GM21528 (cell line): Measurements from ENCODE around the gene TRPM3.

Source experiments
- ATAC-seq: cut with Tn5 transposase; IDR thresholded peaks from one replicate; pipeline ENCODE4 v1.9.1; 2021; ENCODE audit warnings: mild to moderate bottlenecking, moderate library complexity; ENCODE audit not compliant: unreplicated experiment, low FRiP score

Gene TRPM3

DNA sequence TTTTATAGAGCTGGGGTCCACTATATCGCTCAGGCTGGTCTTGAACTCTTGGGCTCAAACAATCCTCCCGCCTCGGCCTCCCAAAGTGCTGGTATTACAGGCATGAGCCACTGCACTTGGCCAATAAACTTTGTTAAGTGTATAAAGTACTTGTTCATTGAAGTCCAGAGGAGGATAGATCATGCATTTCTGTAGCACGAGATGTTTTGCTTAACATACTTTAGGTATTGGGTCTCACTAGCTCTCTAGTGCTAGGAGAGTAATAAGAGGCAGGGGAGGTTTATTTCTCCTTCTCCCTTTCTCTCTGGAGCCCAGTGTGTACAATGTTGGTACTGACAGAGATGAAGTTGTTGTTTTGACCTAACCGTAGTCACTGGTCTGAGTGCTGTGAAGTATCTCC is 581.4 kb downstream of the TRPM3 start:
- no peak for ATAC-seq

DNA sequence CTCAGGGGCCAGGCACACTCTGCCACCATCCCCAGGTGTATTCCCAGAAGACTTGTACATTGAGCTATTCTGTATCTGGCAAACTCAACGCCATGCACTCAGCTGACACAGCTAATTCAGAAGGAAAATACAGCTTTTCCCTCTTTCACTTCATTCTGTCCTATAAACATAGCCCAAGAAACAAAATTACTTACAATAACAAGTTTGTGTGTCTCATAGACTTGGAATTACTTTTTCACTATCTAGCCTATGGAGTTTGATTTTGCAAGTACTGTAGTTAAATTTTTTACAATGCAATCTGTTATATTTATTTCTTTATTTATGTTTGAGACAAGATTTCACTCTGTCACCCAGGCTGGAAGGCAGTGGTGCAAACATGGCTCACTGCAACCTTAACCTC is 581.9 kb downstream of the TRPM3 start:
- ATAC-seq = no peak

DNA sequence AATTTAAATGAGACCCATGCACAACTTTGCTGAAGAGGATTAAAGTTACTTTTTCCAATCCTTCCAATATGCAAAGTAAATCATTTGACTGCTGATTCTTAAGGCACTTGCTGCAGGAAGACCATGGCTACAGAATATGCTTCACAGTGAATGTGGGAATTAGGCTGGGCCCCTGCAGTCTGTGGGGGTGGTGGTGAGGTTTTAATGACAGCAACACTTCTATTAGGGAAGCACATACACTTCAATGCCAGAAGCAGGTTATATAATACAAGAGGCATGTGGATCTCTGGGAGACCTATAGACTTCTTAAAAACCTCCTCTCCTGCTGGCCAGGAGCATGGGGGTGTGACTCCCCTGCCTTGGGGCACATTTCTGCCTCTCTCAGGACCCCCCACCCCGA is 582.4 kb downstream of the TRPM3 start:
- no peak for ATAC-seq

DNA sequence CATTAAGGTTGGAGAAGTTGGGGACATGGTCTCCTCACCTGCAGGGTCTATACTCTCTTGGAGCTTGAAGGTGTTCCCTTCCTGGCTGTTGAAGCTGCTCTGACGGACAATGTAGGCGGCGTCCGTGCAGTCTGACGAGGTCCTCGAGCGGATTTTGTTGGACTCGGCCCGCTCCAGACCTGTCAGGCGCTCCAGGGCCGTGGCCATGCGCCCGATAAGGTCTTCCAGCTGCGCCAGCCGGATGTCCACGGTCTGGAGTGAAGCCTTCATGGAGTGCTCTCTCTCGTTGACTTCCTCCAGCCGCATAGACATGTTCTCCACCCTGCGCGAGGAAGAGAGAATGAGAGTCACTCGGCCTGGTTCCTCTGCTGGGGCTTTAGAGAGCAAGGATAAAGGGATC is 584.3 kb downstream of the TRPM3 start:
- ATAC-seq = no peak

DNA sequence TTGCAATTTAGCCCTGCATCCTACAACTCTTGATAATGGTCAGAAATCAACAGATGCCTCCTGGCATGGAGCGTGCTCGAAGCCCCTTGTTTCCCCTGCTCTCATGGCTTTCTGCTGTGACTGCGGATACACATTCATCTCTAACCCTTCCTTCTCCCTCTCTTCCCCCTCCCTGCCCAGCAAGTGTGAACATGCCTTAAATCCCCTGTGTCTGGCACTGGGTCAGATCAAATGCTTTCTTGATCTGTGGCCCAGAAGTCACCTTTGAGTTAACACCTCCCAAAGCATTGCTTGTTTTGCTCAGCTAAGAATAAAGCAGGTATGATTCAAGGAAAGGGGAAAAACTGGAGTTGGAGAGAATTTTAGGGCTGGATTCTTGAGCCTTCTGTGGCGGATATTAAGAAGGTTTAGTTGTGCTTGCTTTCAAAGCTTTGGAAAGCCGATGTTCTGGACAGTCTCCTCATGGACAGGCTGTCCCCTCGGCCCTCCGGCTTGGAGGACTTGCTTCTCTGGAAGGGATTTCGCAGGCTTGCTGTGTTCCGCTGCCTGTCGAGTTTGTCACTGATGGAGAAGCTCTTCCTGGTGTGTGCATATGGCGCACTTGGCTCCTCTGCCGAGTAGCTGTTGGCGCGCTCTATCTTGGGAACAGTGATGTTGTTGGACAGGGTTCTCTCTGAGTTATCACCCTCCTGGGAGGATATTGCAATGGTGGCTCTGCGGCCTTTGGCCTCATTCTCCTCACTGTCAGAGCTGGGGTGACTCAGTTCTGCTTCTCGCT is 585.7 kb downstream of the TRPM3 start:
- ATAC-seq = no peak

DNA sequence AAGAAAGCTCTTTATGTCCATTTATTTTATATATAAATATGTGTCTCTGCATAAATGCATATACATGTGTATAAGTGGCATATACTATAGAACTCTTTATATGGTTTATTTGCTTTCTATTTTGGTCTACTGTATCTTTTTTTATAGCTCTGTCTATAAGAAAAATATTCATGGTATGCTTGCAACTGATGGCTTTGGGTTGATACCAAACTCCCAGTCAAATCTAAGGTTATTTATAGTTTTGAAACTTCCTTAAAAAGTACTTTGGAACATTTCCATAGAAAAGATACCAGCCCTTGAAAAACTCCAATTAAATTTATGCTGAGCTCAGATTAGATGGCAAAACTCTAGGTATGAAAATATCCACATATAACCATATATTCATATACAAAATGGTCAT is 587.0 kb downstream of the TRPM3 start:
- no peak for ATAC-seq

DNA sequence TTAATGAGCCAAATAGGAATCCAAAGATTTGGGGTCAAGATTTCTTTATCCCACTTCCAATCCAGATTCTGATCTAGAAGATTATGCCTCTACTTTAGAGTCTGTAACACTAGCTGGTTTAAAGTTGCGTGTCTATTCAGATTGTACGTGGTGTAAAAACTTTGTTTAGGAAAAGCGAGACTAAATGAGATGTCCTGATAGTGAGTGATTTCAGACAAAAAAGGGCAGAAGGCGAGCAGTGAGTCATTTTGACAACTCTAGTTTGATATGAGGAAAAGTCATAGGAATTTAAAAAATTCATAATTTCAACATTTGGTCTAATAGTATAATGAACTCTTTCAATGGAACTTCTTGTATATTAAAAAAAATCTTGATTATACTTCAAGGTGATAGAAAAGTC is 587.4 kb downstream of the TRPM3 start:
- no peak for ATAC-seq

DNA sequence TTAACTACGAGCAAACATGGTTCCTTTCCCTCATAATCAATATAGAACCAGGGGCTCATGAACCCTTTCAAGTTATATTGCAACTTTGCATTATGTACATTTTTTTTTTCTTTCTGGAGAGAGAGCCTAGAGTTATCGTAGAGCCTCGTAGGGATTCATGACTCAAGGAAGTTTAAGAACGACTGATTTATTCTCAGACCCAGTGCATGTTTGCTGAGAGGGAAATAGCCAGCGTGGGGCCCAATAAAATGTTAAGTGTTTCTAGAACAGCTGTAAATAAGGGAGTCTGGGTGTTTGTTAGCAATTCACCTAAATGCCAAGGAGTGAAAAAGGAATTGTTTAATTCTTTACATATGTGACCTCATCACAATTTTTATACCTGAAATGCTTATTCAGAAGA is 587.9 kb downstream of the TRPM3 start:
- no peak for ATAC-seq

DNA sequence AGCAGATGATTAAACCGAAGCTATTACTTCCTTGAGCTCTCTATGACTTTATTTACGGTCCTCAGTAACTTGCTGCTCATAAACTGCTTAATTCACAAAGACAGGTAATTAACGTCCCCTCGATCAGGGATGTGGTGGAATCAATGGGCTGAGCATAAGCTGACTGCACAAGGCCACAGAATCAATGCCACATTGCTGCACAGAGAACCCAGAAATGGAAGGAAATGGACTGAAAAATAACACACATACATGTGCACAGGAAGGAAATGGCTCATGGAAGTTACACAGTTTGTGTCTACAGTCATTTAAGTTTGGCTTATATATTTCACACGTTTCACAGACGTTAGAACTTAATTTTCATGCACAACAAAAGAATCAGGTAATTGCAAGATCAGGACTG is 588.7 kb downstream of the TRPM3 start:
- no peak for ATAC-seq

DNA sequence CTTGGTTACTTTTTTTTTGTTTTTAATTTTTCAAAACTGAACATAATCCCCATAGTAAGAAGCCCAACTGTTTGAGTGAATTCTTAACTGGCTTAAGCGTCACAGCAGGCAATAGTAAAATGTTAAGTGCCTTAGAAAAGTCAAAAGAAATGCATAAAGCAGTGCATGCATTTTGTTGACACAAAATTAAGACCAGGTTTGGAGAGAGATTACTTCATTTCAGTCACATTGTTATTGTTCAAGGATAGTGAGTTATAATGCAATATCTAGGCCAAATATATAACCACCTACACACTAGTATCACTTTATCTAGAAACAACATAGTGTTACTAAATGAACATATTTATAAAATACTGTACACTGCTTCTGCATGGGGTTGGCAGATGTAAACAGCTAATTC is 590.1 kb downstream of the TRPM3 start:
- no peak for ATAC-seq

DNA sequence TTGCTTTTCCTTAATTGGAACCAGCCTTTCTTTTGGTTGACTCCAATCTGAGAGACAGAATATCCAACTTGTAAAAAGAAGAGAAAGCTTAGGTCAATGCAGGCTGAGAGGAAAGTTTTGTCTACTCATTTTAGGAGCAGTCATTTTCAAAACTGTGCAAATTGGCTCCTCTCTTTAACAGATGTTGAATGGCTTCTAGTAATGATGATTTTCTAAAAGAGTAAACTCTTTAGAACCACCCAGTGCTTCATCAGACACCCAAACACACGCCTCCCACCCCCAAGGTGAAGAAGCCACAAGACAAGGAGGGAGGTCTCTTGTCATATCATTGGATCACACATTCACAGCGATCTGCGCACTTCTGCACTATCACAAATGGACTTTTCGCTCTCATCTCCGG is 590.7 kb downstream of the TRPM3 start:
- no peak for ATAC-seq

DNA sequence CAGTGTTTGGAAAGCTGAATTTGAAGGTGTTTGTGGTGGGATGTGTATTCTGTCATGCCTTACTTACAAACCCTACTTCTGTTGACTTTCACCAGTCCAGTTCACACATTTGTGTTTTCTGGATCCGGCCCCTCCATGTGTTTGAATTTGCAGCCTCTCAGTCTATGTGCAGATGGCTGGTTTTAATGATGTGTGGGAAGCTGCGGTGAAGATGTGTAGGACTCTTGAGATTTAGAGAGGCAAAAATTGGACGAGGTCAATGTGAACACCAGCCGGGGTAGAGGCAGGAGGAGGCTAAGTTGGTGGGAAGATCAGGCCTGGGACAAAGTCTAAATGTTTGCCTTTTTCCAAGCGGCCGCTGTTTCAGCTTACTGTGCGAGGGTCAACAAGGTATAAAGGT is 591.6 kb downstream of the TRPM3 start:
- ATAC-seq = no peak

DNA sequence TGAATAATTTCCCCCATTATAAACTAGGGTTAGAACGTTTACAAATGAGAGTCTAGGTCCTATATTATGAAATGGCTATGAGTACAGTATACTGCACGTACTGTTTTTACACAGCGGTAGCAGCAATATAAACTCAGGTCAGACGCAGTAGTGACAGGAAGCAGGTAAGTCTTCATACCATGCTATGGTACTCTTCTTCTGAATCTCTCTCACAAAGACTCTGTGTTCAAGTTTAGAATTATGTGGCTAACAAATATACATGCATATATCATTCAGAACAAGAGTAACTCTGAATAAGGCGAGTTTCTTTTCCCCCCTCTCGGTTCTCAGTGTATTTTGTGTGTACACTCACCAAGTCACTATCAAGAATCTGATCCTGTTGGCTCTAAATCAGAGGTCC is 592.0 kb downstream of the TRPM3 start:
- ATAC-seq = no peak

DNA sequence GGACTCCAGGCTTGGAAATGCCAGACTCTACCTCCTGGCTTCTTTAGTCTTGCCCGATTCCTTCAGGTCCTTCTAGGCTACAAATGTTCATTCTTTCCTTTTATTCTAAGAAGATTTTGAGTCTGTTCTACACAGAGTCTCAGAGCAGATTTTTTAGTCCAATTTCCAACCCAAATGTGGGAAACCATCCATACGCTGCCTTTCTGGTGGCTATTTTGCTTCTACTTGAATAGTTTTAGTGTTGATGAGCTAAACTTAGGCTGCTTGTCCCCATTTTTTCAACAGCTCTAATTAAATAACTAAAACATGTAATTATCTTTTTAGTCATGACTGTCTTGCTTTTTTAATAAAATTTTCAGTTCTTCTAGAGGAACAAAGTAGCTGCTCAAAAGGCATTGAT is 594.5 kb downstream of the TRPM3 start:
- no peak for ATAC-seq

DNA sequence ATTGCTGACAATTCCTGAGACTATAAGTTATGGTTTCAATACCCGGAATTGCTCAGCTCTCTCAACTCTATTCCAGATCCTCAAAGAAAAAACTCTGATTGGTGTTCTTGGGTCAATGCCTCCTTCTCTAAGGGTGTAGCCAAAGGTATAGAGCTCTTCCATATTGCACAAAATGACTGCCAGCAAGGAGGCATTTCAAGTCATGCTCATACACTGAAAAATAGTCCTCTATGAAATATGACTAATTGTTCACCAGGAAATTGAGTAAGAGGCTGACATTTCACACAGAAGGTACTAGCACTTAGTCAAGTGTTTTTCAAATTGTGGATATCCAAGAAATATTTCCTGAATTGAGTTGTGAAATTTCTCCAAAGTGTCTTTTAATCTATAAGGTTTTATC is 595.9 kb downstream of the TRPM3 start:
- no peak for ATAC-seq

DNA sequence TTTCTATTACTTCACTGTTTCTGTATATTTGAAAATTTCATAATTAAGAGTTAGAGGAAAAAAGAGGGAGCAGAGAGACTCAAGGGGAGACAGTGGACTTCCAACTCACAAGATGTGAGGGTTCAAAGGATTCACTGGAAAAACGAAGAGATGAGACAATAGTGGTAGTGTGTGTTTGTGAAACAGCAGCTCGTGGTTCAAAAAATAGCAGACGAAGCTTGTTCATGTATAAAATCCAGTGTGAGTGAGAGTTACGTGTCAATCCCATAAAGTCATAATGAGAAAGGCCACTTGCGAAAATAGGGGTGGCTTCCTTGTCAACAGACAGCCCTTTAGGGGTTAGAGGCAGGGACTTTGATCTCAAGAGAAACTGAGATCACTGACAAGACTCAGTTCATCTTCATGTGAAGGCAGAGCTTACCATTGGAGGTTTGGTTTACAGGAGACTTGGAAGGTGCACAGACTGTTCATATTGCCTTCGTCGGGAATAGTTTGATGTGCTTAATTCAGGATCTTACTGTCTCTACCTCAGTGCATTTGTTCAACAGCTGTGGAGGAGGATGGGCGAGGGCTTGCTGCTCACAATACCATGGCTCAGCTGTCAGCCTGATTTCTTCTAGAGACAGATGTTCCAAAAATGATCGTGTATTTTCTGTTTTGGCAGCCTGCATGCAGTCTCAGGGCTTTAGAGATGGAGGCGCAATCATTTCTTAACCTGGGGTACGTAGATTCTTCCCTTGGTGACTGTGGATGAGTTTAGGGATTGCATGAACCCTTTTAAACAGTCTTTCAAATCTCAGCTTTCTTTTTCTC is 601.3 kb downstream of the TRPM3 start:
- peak; percentile 79 for ATAC-seq

DNA sequence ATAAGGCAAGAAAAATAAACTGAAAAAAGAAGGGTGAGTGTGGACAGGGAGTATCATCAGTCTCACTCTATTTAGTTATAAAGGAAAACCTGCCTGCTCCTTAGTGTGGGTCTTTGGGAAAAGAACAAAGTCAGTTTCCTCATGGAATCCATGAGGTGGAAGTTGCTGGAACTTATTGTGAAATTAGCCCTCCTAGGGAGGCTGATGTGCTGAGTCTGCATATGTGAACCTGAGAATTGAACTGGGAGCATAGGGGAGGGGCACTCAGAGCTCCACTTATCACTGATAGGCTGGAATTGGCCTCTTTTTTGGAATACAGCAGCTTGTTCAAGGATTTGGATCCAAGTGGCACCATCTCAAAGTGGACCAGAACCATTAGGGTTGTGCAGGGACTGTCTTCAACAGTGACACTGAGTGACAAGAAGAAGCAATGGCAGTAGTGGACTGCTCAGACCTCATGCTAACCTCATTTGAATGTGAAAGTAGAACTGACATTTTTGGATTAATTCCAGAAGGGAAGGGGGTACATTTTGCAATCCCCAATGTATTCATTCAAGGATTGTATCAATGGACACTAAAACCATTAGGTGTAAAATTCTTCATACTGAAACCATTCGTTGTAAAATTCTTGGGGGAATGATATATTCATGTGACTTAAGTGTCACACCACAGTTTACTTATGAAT is 603.4 kb downstream of the TRPM3 start:
- no peak for ATAC-seq

DNA sequence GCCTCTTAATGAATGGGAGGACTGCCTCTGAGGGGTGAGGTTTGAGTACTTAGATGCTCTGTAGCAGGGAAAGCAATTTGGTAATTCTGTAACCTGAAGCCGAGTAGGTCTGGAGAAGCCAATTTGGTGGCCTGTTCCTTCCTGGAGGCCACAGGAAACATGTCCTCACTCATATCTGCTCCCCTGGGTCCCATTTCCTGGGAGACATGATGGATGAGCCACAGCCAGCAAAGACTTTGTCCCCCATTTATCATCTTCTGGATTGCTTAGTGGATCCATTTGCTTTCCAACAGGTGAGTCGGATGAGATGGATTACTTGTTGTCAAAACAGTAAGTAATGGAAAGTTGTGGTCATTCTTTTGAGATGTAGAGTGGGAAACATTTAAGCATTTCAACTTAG is 607.1 kb downstream of the TRPM3 start:
- no peak for ATAC-seq

DNA sequence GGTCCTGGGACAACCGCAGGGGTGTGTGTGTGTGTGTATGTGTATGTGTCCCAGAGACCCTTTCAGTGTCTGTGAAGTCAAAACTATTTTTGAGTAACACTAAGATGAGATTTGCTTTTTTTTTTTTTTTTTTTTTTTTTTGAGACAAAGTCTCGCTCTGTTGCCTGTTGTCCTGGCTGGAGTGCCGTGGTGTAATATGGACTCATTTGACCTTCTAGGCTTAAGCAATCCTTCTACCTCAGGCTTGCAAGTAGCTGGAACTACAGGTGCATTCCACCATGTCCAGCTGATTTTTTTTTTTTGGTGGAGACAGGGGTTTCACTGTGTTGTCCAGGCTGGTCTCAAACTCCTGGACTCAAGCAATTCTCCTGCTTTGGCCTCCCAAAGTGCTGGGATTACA is 609.6 kb downstream of the TRPM3 start:
- ATAC-seq = no peak

DNA sequence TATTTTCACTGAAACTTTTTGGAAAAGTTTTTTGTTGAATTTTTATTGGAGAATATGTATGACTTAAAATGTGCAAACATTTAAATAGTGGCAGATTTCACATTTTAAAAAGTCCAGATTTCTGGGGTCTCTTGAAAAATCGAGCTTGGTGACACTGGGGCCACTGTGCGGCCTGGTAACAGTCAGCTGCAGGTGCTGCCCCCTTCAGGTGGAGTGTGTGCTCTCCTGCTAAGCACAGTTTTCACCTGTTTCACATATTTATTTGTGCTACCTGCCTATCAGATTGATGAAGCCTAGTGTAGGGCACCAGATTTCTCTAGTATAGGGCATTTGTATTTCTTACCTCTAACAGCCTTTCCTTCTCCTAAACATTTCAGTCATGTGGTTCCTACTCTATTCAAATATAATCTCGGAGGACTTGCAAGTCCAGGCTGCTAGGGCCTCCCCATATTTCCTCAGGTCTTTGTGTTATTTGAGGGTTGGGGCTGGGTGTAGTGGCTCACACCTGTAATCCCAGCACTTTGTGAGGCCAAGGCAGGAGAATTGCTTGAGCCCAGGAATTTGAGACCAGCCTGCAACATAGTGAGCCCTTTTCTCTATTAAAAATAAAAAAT is 611.2 kb downstream of the TRPM3 start:
- no peak for ATAC-seq

DNA sequence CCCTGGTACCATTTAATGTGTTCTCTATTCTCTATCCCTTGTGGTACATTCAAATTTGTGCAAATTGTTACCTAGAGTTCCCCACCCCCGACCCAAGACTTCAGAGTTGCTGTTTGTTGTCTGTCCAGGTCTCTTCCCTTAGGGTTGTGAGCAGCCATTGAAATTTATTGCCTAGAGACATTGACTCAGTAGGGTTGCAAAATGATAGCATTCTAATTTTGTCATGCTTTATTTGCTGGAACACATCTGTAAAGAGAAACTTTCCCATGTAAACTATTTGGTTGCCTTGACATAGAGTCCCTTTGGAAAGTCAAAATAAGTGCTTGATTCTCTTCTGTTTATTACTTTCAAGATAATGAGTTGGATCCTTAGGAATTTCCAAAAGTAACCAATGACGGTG is 615.3 kb downstream of the TRPM3 start:
- ATAC-seq = no peak
